Activated CD8-positive, alpha-beta memory T cell treated with anti-CD3 and anti-CD28 coated beads, Interleukin-2, amount 50 U/mL, for 1 hour (primary cell): ENCODE data around the gene MTCL3.

Experiments used
- DNase-seq: peaks from one replicate; pipeline ENCODE4 v3.0.0-alpha.2; 2020; ENCODE audit errors: extremely low read depth

The MTCL3 gene

GRCh38 chr6:127515234-127515793 lies 3.8 kb downstream of the MTCL3 start:
- DNase-seq: no peak

- no peak for DNase-seq
These were observed 4.3 kb downstream of the MTCL3 start for GRCh38 chr6:127514773-127515227.

DNA sequence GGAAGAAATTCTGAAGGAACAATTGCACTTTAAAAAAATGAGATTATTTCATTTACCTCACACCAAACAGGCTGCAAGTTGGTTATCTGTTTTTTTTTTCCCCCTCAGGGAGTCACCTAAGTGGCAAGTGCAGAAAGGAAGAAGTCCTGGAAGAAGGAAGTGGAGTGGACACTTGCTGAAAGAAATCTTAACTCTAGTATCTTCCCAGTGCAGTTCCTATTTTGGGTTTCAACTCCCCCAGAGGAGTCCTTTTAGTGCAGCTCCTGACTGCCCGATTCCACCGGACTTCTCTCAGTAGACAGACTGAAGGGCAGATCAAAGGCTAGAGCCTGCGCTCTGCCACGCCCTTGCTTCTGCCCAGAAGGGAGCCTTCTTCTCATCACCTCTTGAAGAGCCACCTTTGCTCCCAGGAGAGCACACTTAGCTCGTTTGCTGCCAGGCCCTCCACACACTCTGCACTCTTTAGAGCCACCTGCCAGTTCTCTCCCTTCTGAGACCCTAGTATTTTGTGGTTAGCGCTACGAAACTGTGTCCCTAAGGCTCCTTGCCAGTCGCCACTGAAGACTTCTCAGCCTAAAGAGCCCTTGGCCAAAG lies 4.9 kb downstream of the MTCL3 start:
- no peak for DNase-seq

GRCh38 chr6:127513425-127513824 lies 5.7 kb downstream of the MTCL3 start:
- no peak for DNase-seq

DNA sequence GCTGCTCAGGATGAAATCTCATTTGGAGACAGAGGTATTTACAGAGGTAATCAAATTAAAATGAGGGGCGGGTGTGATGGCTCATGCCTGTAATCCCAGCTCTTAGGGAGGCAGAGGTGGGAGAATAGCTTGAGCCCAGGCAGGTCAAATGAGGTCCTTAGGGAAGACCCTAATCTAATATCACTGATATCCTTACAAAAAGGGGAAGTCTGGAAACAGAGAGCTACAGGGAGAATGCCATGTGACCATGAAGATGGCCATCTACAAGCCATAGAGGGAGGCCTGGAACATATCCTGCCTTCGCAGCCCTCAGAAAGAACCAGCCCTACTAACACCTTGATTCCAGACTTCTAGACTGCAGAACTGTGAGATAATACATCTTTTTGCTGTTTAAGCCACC lies 8.3 kb downstream of the MTCL3 start:
- DNase-seq: no peak

DNA sequence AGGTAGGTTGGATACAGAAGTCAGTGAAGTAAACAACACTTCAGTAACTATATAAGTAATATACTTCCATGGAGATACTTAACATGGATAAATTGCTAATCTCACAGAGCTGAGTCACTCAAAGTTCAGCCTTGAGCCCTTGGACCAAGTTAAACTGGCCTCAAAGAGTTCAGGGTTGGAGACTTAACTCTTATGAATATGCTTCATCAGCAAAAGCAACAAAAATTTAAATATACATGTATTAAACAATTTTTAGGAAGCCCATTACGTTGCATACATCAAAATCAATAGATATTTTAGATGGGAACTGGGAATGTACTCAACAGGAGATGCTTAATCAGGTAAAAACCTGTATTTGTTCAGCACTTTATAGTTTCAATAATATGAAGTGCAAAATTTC lies 12.2 kb downstream of the MTCL3 start:
- DNase-seq: no peak

GRCh38 chr6:127503022-127503421 lies 16.1 kb downstream of the MTCL3 start:
- no peak for DNase-seq

- DNase-seq: no peak
These were observed 21.7 kb downstream of the MTCL3 start for GRCh38 chr6:127497410-127497809.

DNA sequence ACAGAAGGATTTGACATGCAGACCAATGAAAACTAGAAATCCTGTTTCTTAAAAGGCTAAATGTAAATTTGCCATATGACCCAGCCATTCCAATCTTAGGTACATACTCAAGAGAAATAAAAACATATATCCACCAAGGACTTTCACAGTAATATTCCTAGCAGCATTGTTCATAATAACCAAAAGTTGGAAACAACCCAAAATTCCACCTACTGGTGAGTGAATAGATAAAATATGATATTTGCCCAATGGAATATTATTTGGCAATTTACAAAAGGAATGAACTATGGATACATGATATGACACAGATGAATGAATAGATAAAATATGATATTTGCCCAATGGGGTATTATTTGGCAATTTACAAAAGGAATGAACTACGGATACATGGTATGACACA lies 22.7 kb downstream of the MTCL3 start:
- no peak for DNase-seq

- no peak for DNase-seq
These were observed 24.8 kb downstream of the MTCL3 start for GRCh38 chr6:127494240-127494767.

DNA sequence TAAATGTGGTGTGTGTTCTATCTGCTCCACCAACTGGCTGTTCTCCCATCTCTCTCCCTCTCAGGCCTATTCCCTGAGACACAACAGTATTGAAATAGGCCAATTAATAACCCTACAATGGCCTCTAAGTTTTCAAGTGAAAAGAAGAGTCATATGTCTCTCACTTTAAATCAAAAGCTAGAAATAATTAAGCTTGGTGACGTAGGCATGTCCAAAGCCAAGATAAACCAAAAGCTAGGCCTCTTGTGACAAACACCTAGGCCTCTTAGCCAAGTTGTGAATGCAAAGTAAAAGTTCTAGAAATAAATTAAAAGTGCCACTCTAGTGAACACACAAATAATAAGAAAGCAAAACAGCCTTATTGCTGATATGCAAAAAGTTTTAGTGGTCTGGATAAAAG lies 29.9 kb downstream of the MTCL3 start:
- no peak for DNase-seq

- DNase-seq: no peak
These were observed 32.2 kb downstream of the MTCL3 start for GRCh38 chr6:127486934-127487333.

DNA sequence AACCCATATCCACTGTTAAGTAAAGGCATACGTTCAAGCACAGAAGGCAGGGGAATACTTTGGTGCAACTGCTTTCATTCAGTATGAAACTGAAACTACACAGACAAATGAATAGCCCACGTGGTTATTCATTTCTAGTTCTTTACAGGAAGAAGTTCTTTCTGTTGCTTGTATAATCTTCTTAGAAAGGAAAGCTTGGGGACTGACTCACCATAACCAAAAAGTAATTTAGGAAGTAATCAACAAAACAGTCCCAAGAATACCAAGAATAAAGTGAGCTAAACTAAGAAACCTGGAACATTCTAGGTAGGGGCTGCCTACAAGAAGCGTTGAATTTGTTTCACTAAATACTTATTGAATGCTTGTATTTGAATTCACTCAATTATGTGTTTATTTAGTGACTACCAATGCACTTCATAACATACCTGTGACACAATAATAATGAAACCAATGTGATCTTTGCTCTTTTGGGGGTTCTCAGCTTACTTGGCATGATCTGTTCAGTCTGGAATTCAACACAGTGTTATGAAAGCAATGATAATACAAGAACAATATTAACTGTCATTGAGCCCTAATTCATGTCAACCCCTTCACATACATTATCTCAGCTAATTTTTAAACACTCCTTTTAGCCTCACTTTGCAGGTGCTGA lies 34.8 kb downstream of the MTCL3 start:
- DNase-seq: no peak

DNA sequence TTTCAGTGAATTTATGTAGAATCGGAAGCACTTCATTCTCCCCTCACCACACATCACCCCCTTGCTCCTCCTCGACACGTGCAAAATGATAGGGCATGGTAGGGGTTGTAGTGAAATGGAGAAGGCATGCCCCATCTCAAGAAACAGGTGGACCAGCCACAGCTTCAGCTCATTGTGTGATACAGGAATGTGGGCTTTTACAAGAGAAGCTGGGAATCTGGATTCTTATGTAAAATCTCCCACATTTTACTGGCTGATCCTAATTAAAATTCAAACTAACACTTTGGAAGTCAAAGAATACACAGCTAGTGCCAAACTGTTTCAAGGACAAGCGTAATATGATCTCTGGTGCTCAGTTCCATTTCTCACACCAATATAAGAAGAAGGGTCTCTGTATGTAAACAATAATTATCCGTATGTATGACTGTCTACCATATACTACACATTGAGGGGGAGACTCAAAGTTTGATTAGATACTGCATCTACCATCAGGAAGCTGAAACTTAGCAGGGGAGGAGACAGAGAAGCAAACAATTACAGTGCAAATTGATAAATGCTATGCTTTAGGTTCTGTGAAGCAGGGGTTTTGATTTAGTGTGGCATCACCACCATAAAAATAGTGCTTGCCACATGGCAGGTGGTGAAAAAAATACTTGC lies 35.6 kb downstream of the MTCL3 start:
- no peak for DNase-seq

DNA sequence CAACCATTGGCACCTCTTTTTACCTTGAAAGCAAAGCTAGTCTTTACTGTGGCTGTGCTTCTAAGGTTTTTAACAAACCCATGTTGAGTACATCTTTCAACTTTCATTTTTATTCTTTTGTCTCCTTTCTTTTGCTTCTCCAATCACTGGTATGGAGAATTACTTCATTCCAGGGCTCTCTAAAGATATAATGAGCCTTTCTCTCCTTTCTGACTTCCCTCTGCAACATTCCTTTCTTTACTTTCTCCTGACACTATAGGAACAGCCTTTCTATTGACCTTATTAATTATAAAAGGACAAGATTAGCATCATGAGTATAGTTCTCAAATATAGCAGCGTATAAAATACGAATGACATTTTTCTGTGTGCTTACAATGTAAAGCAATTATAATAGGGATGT lies 36.8 kb downstream of the MTCL3 start:
- DNase-seq: no peak

DNA sequence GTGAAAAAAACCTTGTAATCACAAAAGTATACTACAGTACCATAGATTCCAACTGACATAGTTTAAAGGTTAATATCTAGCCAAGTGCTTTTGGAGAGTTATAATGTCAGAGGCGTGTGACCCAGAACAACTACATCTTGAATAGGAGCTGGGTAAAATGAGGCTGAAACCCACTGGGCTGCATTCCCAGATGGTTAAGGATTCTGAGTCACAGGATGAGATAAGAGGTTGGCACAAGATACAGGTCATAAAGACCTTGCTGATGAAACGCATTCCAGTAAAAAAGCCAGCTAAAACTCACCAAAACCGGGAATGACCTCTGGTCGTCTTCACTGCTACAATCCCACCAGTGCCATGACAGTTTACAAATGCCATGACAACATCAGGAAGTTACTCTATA lies 37.5 kb downstream of the MTCL3 start:
- DNase-seq: no peak

- no peak for DNase-seq
These were observed 38.0 kb downstream of the MTCL3 start for GRCh38 chr6:127481111-127481510.

DNA sequence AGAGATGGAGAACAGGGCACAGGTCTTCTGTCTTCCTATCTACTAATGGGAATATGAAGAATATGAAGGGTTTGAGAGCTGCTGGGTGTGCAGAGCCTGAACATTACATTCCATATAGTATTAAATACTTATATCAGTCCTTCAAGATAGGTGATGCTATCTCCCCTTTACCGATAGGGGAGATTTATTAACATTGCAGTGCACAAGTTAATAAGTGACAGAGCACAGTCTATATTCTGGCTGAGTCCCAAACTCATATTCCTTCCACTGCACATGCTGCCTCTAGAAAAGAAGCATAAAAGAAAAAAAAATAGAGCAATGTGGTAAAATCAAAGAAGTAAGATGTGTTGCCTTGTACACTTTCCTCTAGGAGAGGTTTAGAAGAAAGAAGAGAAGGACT lies 41.5 kb downstream of the MTCL3 start:
- no peak for DNase-seq

- DNase-seq: no peak
These were observed 43.3 kb downstream of the MTCL3 start for GRCh38 chr6:127475823-127476176.

GRCh38 chr6:127475135-127475822 lies 43.9 kb downstream of the MTCL3 start:
- DNase-seq: no peak

GRCh38 chr6:127471379-127472255 lies 47.5 kb downstream of the MTCL3 start:
- DNase-seq: no peak
